ENCODE data around the gene SLC23A1. TPM values are rescaled to one million over a fixed set of nuclear protein-coding genes. Genes with fewer than 3 reads are reported as not detected.
"Not testable (repeated sequence)": the region's sequence is repeated elsewhere in the genome, so short reads cannot be mapped to it uniquely, and the experiment has no call there.

SLC23A1 gene
- total RNA-seq, 4 donors from 2014 or later: 0.30 to 5.5 (median 1.0) TPM; not detected in 1

DNA sequence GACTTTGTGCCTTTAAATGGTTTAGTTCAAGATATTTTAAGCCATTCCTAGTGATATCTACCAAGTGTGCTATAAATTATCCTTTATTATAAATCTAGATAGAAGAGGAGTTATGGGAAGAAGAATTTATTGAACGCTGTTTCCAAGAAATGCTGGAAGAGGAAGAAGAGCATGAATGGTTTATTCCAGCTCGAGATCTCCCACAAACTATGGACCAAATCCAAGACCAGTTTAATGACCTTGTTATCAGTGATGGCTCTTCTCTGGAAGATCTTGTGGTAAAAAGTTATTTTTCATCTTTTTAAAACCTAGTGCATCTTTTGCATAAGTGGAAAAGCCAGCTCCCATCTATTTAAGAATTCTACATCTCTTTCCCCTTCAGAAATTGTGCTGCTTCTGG, 18.6 kb downstream of the SLC23A1 start:
- Histone ChIP-seq H3K9me3 (no peaks in the 10 kb centered on the region), H3K4me1 (peaks cover 0 to 5% of the 10 kb centered on the region in 2 donors), H3K4me3 (no peak overlapping the region), H3K27ac (peak overlapping the region; percentile 3 to 6), H3K36me3 (no peaks in the 10 kb centered on the region), H3K27me3 (no peaks in the 10 kb centered on the region)
- DNase-seq: no peak
- TF ChIP-seq POLR2A (IDR thresholded peaks at IDR 0.05): no peak
- TF ChIP-seq, protein P1, sequence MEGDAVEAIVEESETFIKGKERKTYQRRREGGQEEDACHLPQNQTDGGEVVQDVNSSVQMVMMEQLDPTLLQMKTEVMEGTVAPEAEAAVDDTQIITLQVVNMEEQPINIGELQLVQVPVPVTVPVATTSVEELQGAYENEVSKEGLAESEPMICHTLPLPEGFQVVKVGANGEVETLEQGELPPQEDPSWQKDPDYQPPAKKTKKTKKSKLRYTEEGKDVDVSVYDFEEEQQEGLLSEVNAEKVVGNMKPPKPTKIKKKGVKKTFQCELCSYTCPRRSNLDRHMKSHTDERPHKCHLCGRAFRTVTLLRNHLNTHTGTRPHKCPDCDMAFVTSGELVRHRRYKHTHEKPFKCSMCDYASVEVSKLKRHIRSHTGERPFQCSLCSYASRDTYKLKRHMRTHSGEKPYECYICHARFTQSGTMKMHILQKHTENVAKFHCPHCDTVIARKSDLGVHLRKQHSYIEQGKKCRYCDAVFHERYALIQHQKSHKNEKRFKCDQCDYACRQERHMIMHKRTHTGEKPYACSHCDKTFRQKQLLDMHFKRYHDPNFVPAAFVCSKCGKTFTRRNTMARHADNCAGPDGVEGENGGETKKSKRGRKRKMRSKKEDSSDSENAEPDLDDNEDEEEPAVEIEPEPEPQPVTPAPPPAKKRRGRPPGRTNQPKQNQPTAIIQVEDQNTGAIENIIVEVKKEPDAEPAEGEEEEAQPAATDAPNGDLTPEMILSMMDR (IDR thresholded peaks at IDR 0.05): no peak
- intact Hi-C loops (cut with DNase I; ENCODE audit: low total_unique reads): no loop called here

DNA sequence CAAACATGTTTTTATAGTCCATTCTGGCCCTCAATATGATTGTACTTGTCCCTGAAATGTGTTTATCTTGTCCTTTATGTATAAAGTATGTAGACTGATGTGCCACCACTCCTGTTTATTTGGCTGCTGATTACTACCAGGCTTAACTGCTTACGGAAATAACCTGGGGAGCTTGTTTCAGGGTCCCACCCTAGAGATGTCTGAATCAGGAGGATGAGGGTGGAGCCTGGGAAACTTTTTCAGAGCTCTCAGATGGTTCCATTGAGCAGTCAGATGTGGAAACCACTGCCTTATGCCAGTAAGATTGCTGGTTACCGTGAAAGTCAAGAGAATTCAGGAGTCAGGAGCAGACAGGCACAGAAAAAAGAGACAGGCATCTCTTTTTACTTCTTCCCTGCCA, 19.2 kb downstream of the SLC23A1 start:
- Histone ChIP-seq H3K9me3 (no peaks in the 10 kb centered on the region), H3K4me3 (no peak overlapping the region), H3K27me3 (no peaks in the 10 kb centered on the region), H3K4me1 (peaks cover 0 to 5% of the 10 kb centered on the region in 2 donors), H3K36me3 (no peaks in the 10 kb centered on the region), H3K27ac (peak overlapping the region; percentile 3 to 6)
- DNase-seq: no peak
- intact Hi-C loops (cut with DNase I; ENCODE audit: low total_unique reads): no loop called here
- TF ChIP-seq, protein P1 (IDR thresholded peaks at IDR 0.05): no peak
- no peak for TF ChIP-seq POLR2A (IDR thresholded peaks at IDR 0.05)

DNA sequence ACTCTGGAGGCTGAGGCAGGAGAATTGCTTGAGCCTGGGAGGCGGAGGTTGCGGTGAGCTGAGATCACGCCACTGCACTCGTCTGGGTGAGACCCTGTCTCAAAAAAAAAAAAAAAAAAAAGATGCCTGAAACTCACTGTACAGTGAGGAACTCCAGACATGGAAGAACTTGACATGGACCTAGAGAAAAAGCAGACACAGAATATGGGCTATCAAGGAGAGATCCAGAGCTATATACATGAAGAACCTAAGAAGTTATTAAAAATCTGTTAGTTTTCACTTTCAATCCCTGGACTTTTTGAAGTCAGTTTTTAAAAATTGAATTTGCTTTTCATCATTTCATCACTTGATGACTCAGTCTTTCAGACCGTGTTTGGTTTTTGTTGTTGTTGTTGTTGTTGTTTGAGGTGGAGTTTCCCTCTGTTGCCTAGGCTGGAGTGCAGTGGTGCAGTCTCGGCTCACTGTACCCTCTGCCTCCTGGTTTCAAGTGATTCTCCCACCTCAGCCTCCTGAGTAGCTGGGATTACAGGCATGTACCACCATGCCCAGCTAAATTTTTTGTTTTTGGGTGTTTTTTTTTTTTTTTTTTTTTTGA, 21.2 kb downstream of the SLC23A1 start:
- Histone ChIP-seq H3K4me3 (no peak overlapping the region), H3K9me3 (no peaks in the 10 kb centered on the region), H3K36me3 (no peaks in the 10 kb centered on the region), H3K27me3 (no peaks in the 10 kb centered on the region), H3K27ac (no peak overlapping the region), H3K4me1 (peaks cover 0 to 5% of the 10 kb centered on the region in 2 donors)
- intact Hi-C loops (cut with DNase I; ENCODE audit: low total_unique reads): no loop called here
- DNase-seq: no peak
- TF ChIP-seq, protein P1 (IDR thresholded peaks at IDR 0.05): no peak
- TF ChIP-seq POLR2A (IDR thresholded peaks at IDR 0.05): no peak

DNA sequence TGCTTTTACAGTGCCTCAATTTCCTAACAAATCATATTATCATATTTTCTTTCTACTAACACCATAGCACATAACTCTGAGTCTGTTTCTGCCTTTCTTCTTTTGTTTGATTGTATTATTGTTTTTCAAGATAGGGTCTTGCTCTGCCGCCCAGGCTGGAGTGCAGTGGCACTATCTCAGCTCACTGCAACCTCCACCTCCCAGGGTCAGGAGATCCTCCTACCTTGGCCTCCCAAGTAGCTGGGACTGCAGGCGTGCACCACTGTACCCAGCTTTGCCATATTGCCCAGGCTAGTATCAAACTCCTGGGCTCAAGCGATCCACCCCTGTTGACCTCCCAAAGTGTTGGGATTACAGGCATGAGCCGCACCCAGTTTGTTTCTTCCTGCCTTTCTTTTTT, 22.7 kb downstream of the SLC23A1 start:
- no peak for DNase-seq
- peaks cover 0 to 5% of the 10 kb centered on the region in 2 donors for H3K4me1 ChIP-seq
- no peaks in the 10 kb centered on the region for H3K27me3 ChIP-seq
- H3K4me3 ChIP-seq: no peak overlapping the region
- no peaks in the 10 kb centered on the region for H3K36me3 ChIP-seq
- intact Hi-C loops (cut with DNase I; ENCODE audit: low total_unique reads): no loop called here
- no peak overlapping the region for H3K27ac ChIP-seq
- TF ChIP-seq, protein P1 (IDR thresholded peaks at IDR 0.05): no peak
- TF ChIP-seq POLR2A (IDR thresholded peaks at IDR 0.05): no peak
- H3K9me3 ChIP-seq: no peaks in the 10 kb centered on the region

DNA sequence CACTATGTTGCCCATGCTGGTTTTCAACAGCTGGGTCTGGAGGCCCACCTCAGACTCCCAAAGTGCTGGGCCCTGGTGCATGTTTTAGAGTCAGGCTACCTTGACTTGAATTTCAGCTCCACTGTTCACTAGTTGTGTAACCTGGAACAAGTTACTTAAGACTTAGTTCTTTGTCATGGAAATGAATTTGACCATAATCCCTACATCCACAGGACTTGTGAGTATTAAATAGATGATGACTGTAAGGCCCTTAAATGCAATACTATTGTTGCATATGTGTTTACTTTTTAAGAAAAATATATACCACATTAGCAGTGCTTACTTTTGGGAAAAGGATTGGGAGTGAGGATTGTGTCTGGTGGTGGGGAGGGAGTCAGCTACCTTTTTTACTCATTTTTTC, 25.0 kb downstream of the SLC23A1 start:
- no peaks in the 10 kb centered on the region for H3K27me3 ChIP-seq
- H3K36me3 ChIP-seq: no peaks in the 10 kb centered on the region
- no peak for DNase-seq
- no peak overlapping the region for H3K27ac ChIP-seq
- no peak overlapping the region for H3K4me3 ChIP-seq
- TF ChIP-seq POLR2A (IDR thresholded peaks at IDR 0.05): no peak
- H3K9me3 ChIP-seq: no peaks in the 10 kb centered on the region
- H3K4me1 ChIP-seq: no peaks in the 10 kb centered on the region
- intact Hi-C loops (cut with DNase I; ENCODE audit: low total_unique reads): no loop called here

DNA sequence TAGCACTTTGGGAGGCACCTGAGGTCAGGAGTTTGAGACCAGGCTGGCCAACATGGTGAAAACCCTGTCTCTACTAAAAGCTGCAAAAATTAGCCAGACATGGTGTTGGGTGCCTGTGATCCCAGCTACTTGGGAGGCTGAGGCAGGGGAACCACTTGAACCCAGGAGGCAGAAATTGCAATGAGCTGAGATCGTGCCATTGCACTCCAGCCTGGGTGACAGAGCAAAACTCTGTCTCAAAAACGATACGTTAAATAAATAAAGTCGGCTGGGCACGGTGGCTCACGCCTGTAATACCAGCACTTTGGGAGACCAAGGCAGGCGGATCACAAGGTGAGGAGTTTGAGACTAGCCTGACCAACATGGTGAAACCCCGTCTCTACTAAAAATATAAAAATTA, 27.2 kb downstream of the SLC23A1 start:
- H3K9me3 ChIP-seq; H3K4me1 ChIP-seq; intact Hi-C loops (cut with DNase I; ENCODE audit: low total_unique reads); H3K27ac ChIP-seq; DNase-seq; H3K36me3 ChIP-seq; H3K27me3 ChIP-seq; H3K4me3 ChIP-seq: not testable (repeated sequence)

All from uterus (tissue), 4 donors.